ENCODE data around the gene MRPL46. TPM values are rescaled to one million over a fixed set of nuclear protein-coding genes. Genes with fewer than 3 reads are reported as not detected.

Gene MRPL46
- total RNA-seq, 1 experiment from 2014 or later: 30.5 TPM

- no peak overlapping the region for H3K4me2 ChIP-seq (ENCODE audit: low read length)
- no peaks in the 10 kb centered on the region for H3K9me2 ChIP-seq (ENCODE audit: insufficient read depth)
- H2AFZ ChIP-seq (ENCODE audit: low read depth, low read length, poor library complexity, severe bottlenecking): no peak overlapping the region
- H3K27me3 ChIP-seq (ENCODE audit: insufficient read depth, low read length): no peaks in the 10 kb centered on the region
- H3K27ac ChIP-seq (ENCODE audit: low read depth, low read length): no peak overlapping the region
- no peak overlapping the region for H3K4me3 ChIP-seq (replicated peaks in 1 of 2; ENCODE audit: low read depth in 1 of 2, low read length in 2 of 2)
- peaks cover 5% of the 10 kb centered on the region; the same call in 1 of the 2 replicates for H3K79me2 ChIP-seq (ENCODE audit: insufficient read depth, low read length)
- no TSS peak for BruUV-seq (replicated peaks)
- peaks cover 12 to 18% of the 10 kb centered on the region in 2 experiments; a peak in 3 of 4 replicates for H3K36me3 ChIP-seq (ENCODE audit: control insufficient read depth in 1 of 2, insufficient read depth in 2 of 2, low read length in 2 of 2)
- ATAC-seq: no peak
- intact Hi-C loops (cut with micrococcal nuclease): no loop called here
- no peaks in the 10 kb centered on the region for H3K9me3 ChIP-seq (ENCODE audit: control insufficient read depth in 1 of 2, insufficient read depth in 1 of 2, low read depth in 1 of 2, low read length in 2 of 2)
- peaks cover 0 to 7% of the 10 kb centered on the region in 2 experiments; a peak in 2 of 4 replicates for H3K4me1 ChIP-seq (ENCODE audit: control insufficient read depth in 1 of 2, insufficient read depth in 2 of 2, low read length in 2 of 2)
- RAD21 ChIA-PET (ENCODE audit: low non-redundant PET in 1 of 2, low total read pairs in 2 of 2, uncharacterized antibody in 2 of 2, unreplicated experiment in 2 of 2): no interaction called here
- POLR2A ChIA-PET: no interaction called here
- H4K20me1 ChIP-seq (ENCODE audit: insufficient read depth): no peaks in the 10 kb centered on the region
- DNase-seq (ENCODE audit: low read depth, low spot score): no peak
- TF ChIP-seq SP1 (IDR thresholded peaks at IDR 0.05; ENCODE audit: low read depth) (no peak), EGR1 (IDR thresholded peaks at IDR 0.05; ENCODE audit: low read depth) (no peak), CBX3 (IDR thresholded peaks at IDR 0.05; ENCODE audit: low read depth) (no peak), SRF (IDR thresholded peaks at IDR 0.05; ENCODE audit: low read depth) (no peak), EZH2 (IDR thresholded peaks at IDR 0.05) (no peak), JUND (IDR thresholded peaks at IDR 0.05) (no peak), POLR2A (IDR thresholded peaks at IDR 0.05; ENCODE audit: borderline replicate concordance, extremely low read depth, insufficient read depth, insufficient read length) (no peak), ATF3 (IDR thresholded peaks at IDR 0.05) (no peak), ZBTB33 (IDR thresholded peaks at IDR 0.05; ENCODE audit: extremely low read depth, insufficient replicate concordance, low read length) (no peak), POLR2AphosphoS5 (IDR thresholded peaks at IDR 0.05; ENCODE audit: low read depth, low read length) (no peak), FOSL1 (IDR thresholded peaks at IDR 0.05; ENCODE audit: low read depth) (no peak), ELF1 (IDR thresholded peaks at IDR 0.05; ENCODE audit: borderline replicate concordance, low read depth) (no peak), EZH2phosphoT487 (IDR thresholded peaks at IDR 0.05; ENCODE audit: borderline replicate concordance) (no peak), CTCF (IDR thresholded peaks at IDR 0.05 in 2 of 3, conservative IDR thresholded peaks at IDR 0.05 in 1 of 3; ENCODE audit: borderline replicate concordance in 1 of 3, insufficient read depth in 1 of 3, low read depth in 2 of 3, low read length in 2 of 3) (no peak), RAD21 (IDR thresholded peaks at IDR 0.05; ENCODE audit: low read depth) (no peak), SIN3A (IDR thresholded peaks at IDR 0.05; ENCODE audit: low read depth) (no peak)
- H3K9ac ChIP-seq (ENCODE audit: low read length): no peak overlapping the region
- CTCF ChIA-PET: interaction anchor here (0.6 to 2.2 kb wide), 2 partner anchors 11 to 211 kb away, joined by 3 to 7 read pairs; no protein-coding TSS in a partner anchor
Observed at GRCh38 chr15:88456733-88457132, 10.5 kb downstream of the MRPL46 start.

Data from HCT116 (cell line).